Measurements from ENCODE around the gene NSD2. TPM values are rescaled to one million over a fixed set of nuclear protein-coding genes. Genes with fewer than 3 reads are reported as not detected.

Gene NSD2
- total and polyA plus RNA-seq, 4 donors = 5.1 to 71.5 (median 11.6) TPM

DNA sequence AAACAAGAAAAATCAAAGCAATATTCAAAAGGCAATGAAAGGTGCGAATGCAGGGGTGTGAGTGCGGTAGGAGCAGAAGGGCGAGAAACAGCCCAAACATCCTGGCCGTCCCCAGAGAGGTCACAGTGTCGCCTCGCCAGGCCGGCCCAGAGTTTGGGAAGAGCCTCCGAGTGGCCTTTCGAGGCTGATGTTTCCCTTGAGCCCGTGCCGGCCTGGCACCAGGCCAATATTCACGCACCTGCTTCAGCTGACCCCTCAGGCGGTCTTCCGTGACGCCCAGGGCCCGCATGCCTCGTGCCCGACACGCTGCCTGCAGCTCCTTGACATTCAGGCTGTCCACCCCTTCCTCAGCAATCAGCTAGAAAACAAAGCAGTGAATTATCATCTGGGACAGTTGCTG lies 45.9 kb upstream of the NSD2 start:
- H3K9ac ChIP-seq (ENCODE audit: low read depth in 1 of 2, low read length in 2 of 2) = no peak overlapping the region
- TF ChIP-seq JUND (IDR thresholded peaks at IDR 0.05) (no peak), SP1 (IDR thresholded peaks at IDR 0.05) (no peak), YY1 (IDR thresholded peaks at IDR 0.05) (no peak), GABPA (IDR thresholded peaks at IDR 0.05 in 1 of 2, conservative IDR thresholded peaks at IDR 0.05 in 1 of 2) (no peak), RXRA (IDR thresholded peaks at IDR 0.05) (no peak), TAF1 (conservative IDR thresholded peaks at IDR 0.05) (no peak), FOXA1 (IDR thresholded peaks at IDR 0.05) (no peak), ATF3 (IDR thresholded peaks at IDR 0.05) (no peak), NR2F2 (IDR thresholded peaks at IDR 0.05) (no peak), ZBTB33 (IDR thresholded peaks at IDR 0.05) (no peak), HNF4G (IDR thresholded peaks at IDR 0.05) (no peak), HNF4A (conservative IDR thresholded peaks at IDR 0.05) (no peak), FOXA2 (IDR thresholded peaks at IDR 0.05) (no peak), EGR1 (IDR thresholded peaks at IDR 0.05; ENCODE audit: low read depth in 2 of 2) (no peak), RAD21 (IDR thresholded peaks at IDR 0.05) (no peak), REST (IDR thresholded peaks at IDR 0.05) (no peak)
- TF ChIP-seq, protein P1, sequence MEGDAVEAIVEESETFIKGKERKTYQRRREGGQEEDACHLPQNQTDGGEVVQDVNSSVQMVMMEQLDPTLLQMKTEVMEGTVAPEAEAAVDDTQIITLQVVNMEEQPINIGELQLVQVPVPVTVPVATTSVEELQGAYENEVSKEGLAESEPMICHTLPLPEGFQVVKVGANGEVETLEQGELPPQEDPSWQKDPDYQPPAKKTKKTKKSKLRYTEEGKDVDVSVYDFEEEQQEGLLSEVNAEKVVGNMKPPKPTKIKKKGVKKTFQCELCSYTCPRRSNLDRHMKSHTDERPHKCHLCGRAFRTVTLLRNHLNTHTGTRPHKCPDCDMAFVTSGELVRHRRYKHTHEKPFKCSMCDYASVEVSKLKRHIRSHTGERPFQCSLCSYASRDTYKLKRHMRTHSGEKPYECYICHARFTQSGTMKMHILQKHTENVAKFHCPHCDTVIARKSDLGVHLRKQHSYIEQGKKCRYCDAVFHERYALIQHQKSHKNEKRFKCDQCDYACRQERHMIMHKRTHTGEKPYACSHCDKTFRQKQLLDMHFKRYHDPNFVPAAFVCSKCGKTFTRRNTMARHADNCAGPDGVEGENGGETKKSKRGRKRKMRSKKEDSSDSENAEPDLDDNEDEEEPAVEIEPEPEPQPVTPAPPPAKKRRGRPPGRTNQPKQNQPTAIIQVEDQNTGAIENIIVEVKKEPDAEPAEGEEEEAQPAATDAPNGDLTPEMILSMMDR (IDR thresholded peaks at IDR 0.05; ENCODE audit: low read depth, low read length, missing input control) = no peak
- TF ChIP-seq, protein P2, sequence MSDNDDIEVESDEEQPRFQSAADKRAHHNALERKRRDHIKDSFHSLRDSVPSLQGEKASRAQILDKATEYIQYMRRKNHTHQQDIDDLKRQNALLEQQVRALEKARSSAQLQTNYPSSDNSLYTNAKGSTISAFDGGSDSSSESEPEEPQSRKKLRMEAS (IDR thresholded peaks at IDR 0.05) = no peak
- no peaks in the 10 kb centered on the region for H3K9me3 ChIP-seq (ENCODE audit: control insufficient read depth in 4 of 4, low read length in 3 of 4)
- H3K27ac ChIP-seq (ENCODE audit: low read depth in 1 of 2, low read length in 2 of 2) = no peak overlapping the region
- H3K4me1 ChIP-seq (ENCODE audit: control insufficient read depth in 4 of 4, insufficient read depth in 4 of 4, low read length in 3 of 4) = no peaks in the 10 kb centered on the region
- H3K4me3 ChIP-seq (ENCODE audit: low read depth in 1 of 3, low read length in 3 of 3) = no peak overlapping the region
- DNase-seq (ENCODE audit: low spot score) = no peak
- H3K36me3 ChIP-seq (ENCODE audit: control insufficient read depth in 4 of 4, insufficient read depth in 3 of 4, low read depth in 1 of 4, low read length in 3 of 4) = peaks cover 8 to 57% (median 24%) of the 10 kb centered on the region in 4 donors
- no peaks in the 10 kb centered on the region for H3K27me3 ChIP-seq (ENCODE audit: control insufficient read depth in 4 of 4, insufficient read depth in 4 of 4, low read length in 3 of 4)
- 91% methylated on average over 19 of the region's 19 CpGs for WGBS

Data from liver (tissue), 9 donors.